ENCODE data around the gene C2orf78.

C2orf78 gene

DNA sequence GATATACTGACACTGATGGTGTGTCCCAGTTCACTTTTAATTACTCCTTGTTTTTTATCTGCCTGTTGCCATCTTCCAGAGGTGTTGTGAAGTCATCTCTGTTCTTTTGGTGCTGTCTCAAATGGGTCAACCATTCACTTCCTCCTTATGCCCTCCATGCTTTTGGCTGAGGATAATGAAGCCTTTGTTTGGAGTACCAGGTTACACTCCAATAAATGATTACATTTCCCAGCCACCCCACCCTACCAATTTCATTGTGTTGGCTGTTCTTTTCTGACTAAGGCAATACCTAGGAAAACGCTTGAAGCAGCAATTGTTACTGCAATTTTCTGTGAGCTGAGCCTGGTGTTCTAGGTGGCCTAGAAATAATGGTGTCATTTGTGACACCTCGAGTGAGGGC, 79.0 kb downstream of the C2orf78 start:
- TF ChIP-seq, protein P1, sequence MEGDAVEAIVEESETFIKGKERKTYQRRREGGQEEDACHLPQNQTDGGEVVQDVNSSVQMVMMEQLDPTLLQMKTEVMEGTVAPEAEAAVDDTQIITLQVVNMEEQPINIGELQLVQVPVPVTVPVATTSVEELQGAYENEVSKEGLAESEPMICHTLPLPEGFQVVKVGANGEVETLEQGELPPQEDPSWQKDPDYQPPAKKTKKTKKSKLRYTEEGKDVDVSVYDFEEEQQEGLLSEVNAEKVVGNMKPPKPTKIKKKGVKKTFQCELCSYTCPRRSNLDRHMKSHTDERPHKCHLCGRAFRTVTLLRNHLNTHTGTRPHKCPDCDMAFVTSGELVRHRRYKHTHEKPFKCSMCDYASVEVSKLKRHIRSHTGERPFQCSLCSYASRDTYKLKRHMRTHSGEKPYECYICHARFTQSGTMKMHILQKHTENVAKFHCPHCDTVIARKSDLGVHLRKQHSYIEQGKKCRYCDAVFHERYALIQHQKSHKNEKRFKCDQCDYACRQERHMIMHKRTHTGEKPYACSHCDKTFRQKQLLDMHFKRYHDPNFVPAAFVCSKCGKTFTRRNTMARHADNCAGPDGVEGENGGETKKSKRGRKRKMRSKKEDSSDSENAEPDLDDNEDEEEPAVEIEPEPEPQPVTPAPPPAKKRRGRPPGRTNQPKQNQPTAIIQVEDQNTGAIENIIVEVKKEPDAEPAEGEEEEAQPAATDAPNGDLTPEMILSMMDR (IDR thresholded peaks at IDR 0.05; ENCODE audit: insufficient read depth, low read length, missing control alignments): no peak
- ChIA-PET POLR2A (no interaction called here), CTCF (interaction anchor here (1.1 kb wide), 2 partner anchors 36 to 42 kb away, joined by 3 to 5 read pairs; no protein-coding TSS in a partner anchor)
- H3K4me3 ChIP-seq (ENCODE audit: low read depth, low read length): no peak overlapping the region
- no peak for DNase-seq (ENCODE audit: low read depth, low spot score)

Measured in AG04449 (cell line).